Peyer's patch (tissue), 4 donors: ENCODE measurements around the gene FBXO48. TPM values are rescaled to one million over a fixed set of nuclear protein-coding genes. Genes with fewer than 3 reads are reported as not detected.

Experiments used
- DNase-seq, 3 donors: peaks; one replicate each; pipeline ENCODE4 v3.0.0-alpha.2; 2017 to 2019
- H3K27ac ChIP-seq, 4 donors: fragments of 200-600 bp; sonication (generic); one replicate each; pipeline ENCODE4 v1.5.1; 2016 to 2019
- H3K27me3 ChIP-seq, 2 donors: fragments of 200-600 bp; sonication (generic); one replicate each; pipeline ENCODE4 v1.5.1; 2019
- H3K36me3 ChIP-seq, 3 donors: fragments of 200-600 bp; sonication (generic); one replicate each; pipeline ENCODE4 v1.5.1; 2016 to 2019
- H3K4me1 ChIP-seq, 4 donors: fragments of 200-600 bp; sonication (generic); one replicate each; pipeline ENCODE4 v1.5.1; 2016 to 2019
- H3K4me3 ChIP-seq, 4 donors: fragments of 200-600 bp; sonication (generic); 1 replicate in 3 of 4; 2 replicates in 1 of 4; pipeline ENCODE4 v1.5.1; 2016 to 2019; ENCODE audit warnings: mild to moderate bottlenecking in 1 of 4
- H3K9me3 ChIP-seq, 4 donors: fragments of 200-600 bp; sonication (generic); one replicate each; pipeline ENCODE4 v1.5.1; 2016 to 2019; ENCODE audit warnings: mild to moderate bottlenecking in 1 of 4
- POLR2A ChIP-seq, 2 donors: fragments of 450-650 bp; IDR thresholded peaks; one replicate each; pipeline ENCODE4 v1.5.1; 2017; ENCODE audit warnings: antibody characterized with exemption in 2 of 2, mild to moderate bottlenecking in 2 of 2, moderate library complexity in 2 of 2
- total RNA-seq, 4 donors: library from RNA; depleted of rRNA; stranded (reverse); fragments of >200 nt; gene quantifications; one replicate each; pipeline ENCODE4 v1.1.0, GENCODE V29; 2016
- TF ChIP-seq, protein P1 (sequence below), 6 experiments: fragments of 450-650 bp in 4 of 6; fragments of 200-600 bp in 2 of 6; sonication (generic) in 1 of 6; IDR thresholded peaks; one replicate each; pipeline ENCODE4 v1.5.1; 2017 to 2019; ENCODE audit warnings: antibody characterized with exemption in 6 of 6, mild to moderate bottlenecking in 3 of 6, moderate library complexity in 1 of 6

FBXO48 gene
- total RNA-seq, 4 donors from 2014 or later: 0.83 to 2.6 (median 1.4) TPM

- Histone ChIP-seq H3K4me1 (peaks cover 0 to 6% (median 0%) of the 10 kb centered on the region in 4 donors), H3K4me3 (no peak overlapping the region), H3K27ac (peak overlapping the region in 1 of 4 donors; percentile 60), H3K9me3 (no peaks in the 10 kb centered on the region), H3K27me3 (no peaks in the 10 kb centered on the region), H3K36me3 (no peaks in the 10 kb centered on the region)
- DNase-seq: no peak
- TF ChIP-seq POLR2A (IDR thresholded peaks at IDR 0.05): no peak
- TF ChIP-seq, protein P1, sequence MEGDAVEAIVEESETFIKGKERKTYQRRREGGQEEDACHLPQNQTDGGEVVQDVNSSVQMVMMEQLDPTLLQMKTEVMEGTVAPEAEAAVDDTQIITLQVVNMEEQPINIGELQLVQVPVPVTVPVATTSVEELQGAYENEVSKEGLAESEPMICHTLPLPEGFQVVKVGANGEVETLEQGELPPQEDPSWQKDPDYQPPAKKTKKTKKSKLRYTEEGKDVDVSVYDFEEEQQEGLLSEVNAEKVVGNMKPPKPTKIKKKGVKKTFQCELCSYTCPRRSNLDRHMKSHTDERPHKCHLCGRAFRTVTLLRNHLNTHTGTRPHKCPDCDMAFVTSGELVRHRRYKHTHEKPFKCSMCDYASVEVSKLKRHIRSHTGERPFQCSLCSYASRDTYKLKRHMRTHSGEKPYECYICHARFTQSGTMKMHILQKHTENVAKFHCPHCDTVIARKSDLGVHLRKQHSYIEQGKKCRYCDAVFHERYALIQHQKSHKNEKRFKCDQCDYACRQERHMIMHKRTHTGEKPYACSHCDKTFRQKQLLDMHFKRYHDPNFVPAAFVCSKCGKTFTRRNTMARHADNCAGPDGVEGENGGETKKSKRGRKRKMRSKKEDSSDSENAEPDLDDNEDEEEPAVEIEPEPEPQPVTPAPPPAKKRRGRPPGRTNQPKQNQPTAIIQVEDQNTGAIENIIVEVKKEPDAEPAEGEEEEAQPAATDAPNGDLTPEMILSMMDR (IDR thresholded peaks at IDR 0.05): no peak
Measured at GRCh38 chr2:68426848-68427579, 40.1 kb downstream of the FBXO48 start.

- Histone ChIP-seq H3K27me3 (no peaks in the 10 kb centered on the region), H3K4me3 (no peak overlapping the region), H3K4me1 (peaks cover 0 to 6% (median 0%) of the 10 kb centered on the region in 4 donors), H3K9me3 (no peaks in the 10 kb centered on the region), H3K36me3 (no peaks in the 10 kb centered on the region), H3K27ac (peak overlapping the region in 1 of 4 donors; percentile 60)
- TF ChIP-seq, protein P1 (IDR thresholded peaks at IDR 0.05): no peak
- no peak for TF ChIP-seq POLR2A (IDR thresholded peaks at IDR 0.05)
- no peak for DNase-seq
Measured at GRCh38 chr2:68426446-68426845, 40.6 kb downstream of the FBXO48 start.

- H3K27me3 ChIP-seq: no peaks in the 10 kb centered on the region
- DNase-seq: no peak
- H3K27ac ChIP-seq: no peak overlapping the region
- no peak overlapping the region for H3K4me3 ChIP-seq
- TF ChIP-seq, protein P1 (IDR thresholded peaks at IDR 0.05): no peak
- no peak for TF ChIP-seq POLR2A (IDR thresholded peaks at IDR 0.05)
- H3K9me3 ChIP-seq: no peaks in the 10 kb centered on the region
- H3K4me1 ChIP-seq: peaks cover 0 to 6% (median 0%) of the 10 kb centered on the region in 4 donors
- no peaks in the 10 kb centered on the region for H3K36me3 ChIP-seq
Measured at GRCh38 chr2:68425503-68425902, 41.6 kb downstream of the FBXO48 start.

- Histone ChIP-seq H3K27me3 (no peaks in the 10 kb centered on the region), H3K27ac (peak overlapping the region in 1 of 4 donors; percentile 38), H3K4me3 (no peak overlapping the region), H3K4me1 (peaks cover 0 to 6% (median under 1%) of the 10 kb centered on the region in 4 donors), H3K9me3 (no peaks in the 10 kb centered on the region), H3K36me3 (no peaks in the 10 kb centered on the region)
- no peak for DNase-seq
- TF ChIP-seq POLR2A (IDR thresholded peaks at IDR 0.05): no peak
- TF ChIP-seq, protein P1 (IDR thresholded peaks at IDR 0.05): no peak
Measured at GRCh38 chr2:68423966-68424650, 43.0 kb downstream of the FBXO48 start.

- Histone ChIP-seq H3K27me3 (no peaks in the 10 kb centered on the region), H3K36me3 (no peaks in the 10 kb centered on the region), H3K4me1 (peaks cover 0 to 9% (median 0%) of the 10 kb centered on the region in 4 donors), H3K9me3 (no peaks in the 10 kb centered on the region), H3K27ac (no peak overlapping the region), H3K4me3 (no peak overlapping the region)
- DNase-seq: no peak
- TF ChIP-seq, protein P1 (IDR thresholded peaks at IDR 0.05): no peak
- TF ChIP-seq POLR2A (IDR thresholded peaks at IDR 0.05): no peak
Measured at GRCh38 chr2:68420254-68420910, 46.7 kb downstream of the FBXO48 start.
